ENCODE data around the gene WDR19. TPM values are rescaled to one million over a fixed set of nuclear protein-coding genes. Genes with fewer than 3 reads are reported as not detected.

WDR19 gene
- total and polyA plus RNA-seq, 2 of the 4 experiments (the other 2 are of a cell fraction) = 16.0 to 22.6 TPM

DNA sequence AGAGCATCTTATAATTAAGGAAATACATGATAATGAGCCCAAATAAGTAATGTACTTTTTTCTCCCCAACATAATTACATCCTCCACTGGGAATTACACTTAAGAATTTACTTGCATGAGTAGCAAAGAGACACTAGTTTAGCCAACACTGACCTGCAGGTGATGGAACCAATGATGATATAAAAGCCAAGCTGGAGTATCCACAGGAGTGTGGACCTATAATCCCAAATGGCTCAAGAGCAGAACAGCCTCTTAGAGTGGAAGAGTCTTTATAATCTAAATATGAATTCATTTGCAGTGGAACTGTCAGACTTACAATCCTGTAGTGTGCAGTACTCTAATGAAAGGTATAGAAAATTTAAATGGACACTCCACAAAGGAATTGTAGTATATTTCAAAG, 22.2 kb downstream of the WDR19 start:
- Histone ChIP-seq H4K5ac (ENCODE audit: low read depth, low read length) (no peak overlapping the region), H3K4me1 (ENCODE audit: control insufficient read depth, insufficient read depth, low read length) (no peaks in the 10 kb centered on the region), H3K79me1 (ENCODE audit: low read depth in 1 of 2, low read length in 2 of 2) (no peaks in the 10 kb centered on the region), H3K4me3 (ENCODE audit: insufficient read depth, low read depth, low read length) (no peak overlapping the region), H3K27ac (ENCODE audit: insufficient read depth, low read length) (no peak overlapping the region), H2BK5ac (ENCODE audit: low read depth, low read length, poor library complexity, severe bottlenecking) (no peak overlapping the region), H3K23ac (ENCODE audit: low read depth, low read length) (no peak overlapping the region), H4K20me1 (ENCODE audit: insufficient read depth, low read length) (no peaks in the 10 kb centered on the region), H3K14ac (replicated peaks; ENCODE audit: low read depth, low read length) (no peak overlapping the region), H3K4ac (ENCODE audit: low read depth, low read length) (no peak overlapping the region), H3K9me1 (ENCODE audit: insufficient read depth, low read length) (no peaks in the 10 kb centered on the region), H3K36me3 (ENCODE audit: control insufficient read depth, insufficient read depth, low read length) (peaks cover 12% of the 10 kb centered on the region), H2BK20ac (ENCODE audit: low read depth, low read length) (no peak overlapping the region), H3K4me2 (ENCODE audit: low read depth, low read length) (no peak overlapping the region), H2AK9ac (replicated peaks; ENCODE audit: low read depth, low read length, poor library complexity) (no peak overlapping the region), H4K91ac (ENCODE audit: insufficient read depth, low read depth, low read length) (no peak overlapping the region), H4K8ac (ENCODE audit: low read depth in 2 of 2, low read length in 2 of 2) (no peak overlapping the region), H3K9me3 (ENCODE audit: control insufficient read depth, insufficient read depth, low read length) (no peaks in the 10 kb centered on the region), H2BK15ac (ENCODE audit: low read depth, low read length) (no peak overlapping the region), H2AK5ac (ENCODE audit: low read depth, low read length) (no peak overlapping the region), H2BK120ac (ENCODE audit: low read depth, low read length) (no peak overlapping the region), H3K56ac (ENCODE audit: extremely low read depth, insufficient read depth, low read length) (no peak overlapping the region), H3K9ac (ENCODE audit: low read depth, low read length) (no peak overlapping the region), H3K18ac (ENCODE audit: low read depth, low read length) (no peak overlapping the region), H3K27me3 (ENCODE audit: control insufficient read depth, insufficient read depth, low read length) (no peaks in the 10 kb centered on the region), H2AFZ (replicated peaks; ENCODE audit: low read length, poor library complexity) (no peak overlapping the region)
- POLR2A ChIA-PET (ENCODE audit: unreplicated experiment) = no interaction called here
- DNase-seq (no peak), ATAC-seq (ENCODE audit: low read depth) (no peak)
- dilution Hi-C loops (cut with HindIII; ENCODE audit: low sequenced_read_pairs, unreplicated experiment) = no loop called here
- in situ Hi-C loops (cut with MboI; ENCODE audit: low sequenced_read_pairs) = no loop called here
- no peak for TF ChIP-seq USF2 (IDR thresholded peaks at IDR 0.05; ENCODE audit: low read depth, low read length)
- TF ChIP-seq SMC3 (IDR thresholded peaks at IDR 0.05; ENCODE audit: low read depth, low read length) = no peak
- TF ChIP-seq RFX5 (IDR thresholded peaks at IDR 0.05; ENCODE audit: low read depth, low read length) = no peak
- TF ChIP-seq, protein P1, sequence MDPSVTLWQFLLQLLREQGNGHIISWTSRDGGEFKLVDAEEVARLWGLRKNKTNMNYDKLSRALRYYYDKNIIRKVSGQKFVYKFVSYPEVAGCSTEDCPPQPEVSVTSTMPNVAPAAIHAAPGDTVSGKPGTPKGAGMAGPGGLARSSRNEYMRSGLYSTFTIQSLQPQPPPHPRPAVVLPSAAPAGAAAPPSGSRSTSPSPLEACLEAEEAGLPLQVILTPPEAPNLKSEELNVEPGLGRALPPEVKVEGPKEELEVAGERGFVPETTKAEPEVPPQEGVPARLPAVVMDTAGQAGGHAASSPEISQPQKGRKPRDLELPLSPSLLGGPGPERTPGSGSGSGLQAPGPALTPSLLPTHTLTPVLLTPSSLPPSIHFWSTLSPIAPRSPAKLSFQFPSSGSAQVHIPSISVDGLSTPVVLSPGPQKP (IDR thresholded peaks at IDR 0.05; ENCODE audit: borderline replicate concordance, low read depth, low read length) = no peak
- no peak for TF ChIP-seq POLR2A (IDR thresholded peaks at IDR 0.05; ENCODE audit: low read depth, low read length)
- no peak for TF ChIP-seq CHD1 (IDR thresholded peaks at IDR 0.05; ENCODE audit: low read depth, low read length)
- no peak for TF ChIP-seq MAZ (IDR thresholded peaks at IDR 0.05; ENCODE audit: borderline replicate concordance, low read depth, low read length)
- no peak for TF ChIP-seq MXI1 (IDR thresholded peaks at IDR 0.05; ENCODE audit: borderline replicate concordance, low read depth, low read length)
- TF ChIP-seq NFE2L2 (IDR thresholded peaks at IDR 0.05; ENCODE audit: low read depth, low read length) = no peak
- TF ChIP-seq CEBPB (IDR thresholded peaks at IDR 0.05; ENCODE audit: low read depth, low read length) = no peak
- TF ChIP-seq FOS (IDR thresholded peaks at IDR 0.05; ENCODE audit: low read depth, low read length) = no peak
- no peak for TF ChIP-seq BHLHE40 (IDR thresholded peaks at IDR 0.05; ENCODE audit: low read depth, low read length)
- BruUV-seq (replicated peaks) = no TSS peak
- intact Hi-C loops (cut with micrococcal nuclease) = no loop called here
- CTCF ChIA-PET = no interaction called here

Data from IMR-90 (cell line).